Spleen (tissue), 7 donors: ENCODE measurements around the gene SMIM28.

ENCODE experiments used
- CTCF ChIP-seq, 11 experiments: fragments of 200-600 bp in 7 of 11; fragments of 450-650 bp in 4 of 11; sonication (generic) in 4 of 11; IDR thresholded peaks in 8 of 11; conservative IDR thresholded peaks in 3 of 11; 1 replicate in 7 of 11; 2 replicates in 4 of 11; pipeline versions ENCODE4 v1.4.0 to v1.8.0; 2016 to 2021; ENCODE audit warnings: antibody characterized with exemption in 11 of 11, inconsistent platforms in 4 of 11, mild to moderate bottlenecking in 1 of 11
- POLR2A ChIP-seq, 3 donors: fragments of 450-650 bp; IDR thresholded peaks; one replicate each; pipeline ENCODE4 v1.5.1; 2017; ENCODE audit warnings: antibody characterized with exemption in 3 of 3, mild to moderate bottlenecking in 1 of 3
- donor health status: DM: no; HTN: no; CAD: no; lungs with moderate emphysema.
- donor health status: DM: no; HTN: no; CAD: no.
- donor health status: DM: no; HTN: no; CAD: no.

DNA sequence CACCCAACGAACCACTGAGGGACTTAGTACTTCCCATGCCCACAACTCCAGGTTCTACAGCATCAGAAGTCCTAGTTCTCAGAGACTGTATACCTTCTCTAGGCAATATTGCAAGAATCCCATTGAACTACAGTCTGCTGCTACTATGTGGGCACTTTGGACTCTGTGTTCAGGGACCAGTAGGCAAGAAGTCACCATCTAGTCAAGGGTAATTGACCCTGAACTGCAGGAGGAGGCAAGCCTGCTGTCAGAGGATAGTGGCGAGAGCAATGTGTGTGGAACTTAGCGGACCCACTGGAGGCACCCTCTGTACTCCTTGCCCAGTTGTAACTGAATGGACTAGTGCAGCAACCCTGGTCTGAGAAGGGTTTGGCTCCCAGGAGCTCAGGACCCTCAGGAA, 42.1 kb downstream of the SMIM28 start:
- no peak for TF ChIP-seq POLR2A (IDR thresholded peaks at IDR 0.05)
- no peak for TF ChIP-seq CTCF (IDR thresholded peaks at IDR 0.05 in 8 of 11, conservative IDR thresholded peaks at IDR 0.05 in 3 of 11)
